K562 (cell line): ENCODE measurements around the gene CFAP92. TPM values are rescaled to one million over a fixed set of nuclear protein-coding genes. Genes with fewer than 3 reads are reported as not detected.

Experiments used
- ARID1B ChIP-seq: fragments of 450-650 bp; IDR thresholded peaks from 2 replicates; pipeline ENCODE4 v1.6.1; 2016; ENCODE audit warnings: antibody characterized with exemption, mild to moderate bottlenecking, inconsistent platforms
- ARID3B ChIP-seq: fragments of 250-450 bp; sonication (Bioruptor Pico); IDR thresholded peaks from 2 replicates; pipeline ENCODE4 v1.4.0; 2020; ENCODE audit warnings: borderline replicate concordance
- ATF1 ChIP-seq, 2 experiments: fragments of 450-650 bp in 1 of 2; IDR thresholded peaks; 2 replicates each; pipeline ENCODE4 v1.6.1; 2016; ENCODE audit warnings: missing compliant biosample characterization in 1 of 2, missing genetic modification characterization in 1 of 2
- CEBPG ChIP-seq, 3 experiments: fragments of 200-800 bp in 1 of 3; sonication (Bioruptor generic) in 1 of 3; sonication (generic) in 1 of 3; formaldehyde crosslinking in 1 of 3; IDR thresholded peaks in 2 of 3; conservative IDR thresholded peaks in 1 of 3; 2 replicates each; pipeline versions ENCODE4 v1.6.1 to v1.8.0; 2016 to 2022; ENCODE audit warnings: missing compliant biosample characterization in 2 of 3, missing genetic modification characterization in 2 of 3, mild to moderate bottlenecking in 1 of 3, missing genetic modification reagents in 1 of 3
- EGR1 ChIP-seq: fragments of 450-650 bp; conservative IDR thresholded peaks from 2 replicates; pipeline ENCODE4 v1.6.1; 2017; ENCODE audit warnings: mild to moderate bottlenecking
- EP300 ChIP-seq: IDR thresholded peaks from 2 replicates; pipeline ENCODE4 v1.6.1; 2012; ENCODE audit warnings: low read length, improper control_type of control experiment
- GABPB1 ChIP-seq: sonication (generic); formaldehyde crosslinking; IDR thresholded peaks from 2 replicates; pipeline ENCODE4 v1.8.0; 2022; ENCODE audit warnings: mild to moderate bottlenecking, missing genetic modification reagents
- GABPB2 ChIP-seq: fragments of 250-450 bp; sonication (Bioruptor Pico); conservative IDR thresholded peaks from 2 replicates; pipeline ENCODE4 v1.5.1; 2021; ENCODE audit warnings: mild to moderate bottlenecking
- HNRNPL ChIP-seq: fragments of 200-400 bp; formaldehyde crosslinking; IDR thresholded peaks from 2 replicates; pipeline ENCODE4 v1.6.1; 2017; ENCODE audit warnings: low read depth, mild to moderate bottlenecking, low read length
- NBN ChIP-seq: fragments of 450-650 bp; IDR thresholded peaks from 2 replicates; pipeline ENCODE4 v1.6.1; 2016; ENCODE audit warnings: low read depth, mild to moderate bottlenecking
- NFIC ChIP-seq: fragments of 450-650 bp; IDR thresholded peaks from 2 replicates; pipeline ENCODE4 v1.6.1; 2017; ENCODE audit warnings: mild to moderate bottlenecking, inconsistent platforms
- NFYB ChIP-seq: IDR thresholded peaks from 2 replicates; pipeline ENCODE4 v1.6.1; 2011; ENCODE audit warnings: mild to moderate bottlenecking, moderate library complexity; ENCODE audit not compliant: insufficient read length; ENCODE audit errors: extremely low read depth
- RAD51 ChIP-seq: fragments of 450-650 bp; IDR thresholded peaks from 2 replicates; pipeline ENCODE4 v1.7.1; 2016; ENCODE audit warnings: low read depth, mild to moderate bottlenecking, borderline replicate concordance
- RFX1 ChIP-seq: fragments of 450-650 bp; IDR thresholded peaks from 2 replicates; pipeline ENCODE4 v1.6.1; 2016; ENCODE audit warnings: mild to moderate bottlenecking, moderate library complexity
- SNIP1 ChIP-seq: fragments of 450-650 bp; IDR thresholded peaks from 2 replicates; pipeline ENCODE4 v1.7.1; 2017; ENCODE audit warnings: low read depth, mild to moderate bottlenecking
- SOX6 ChIP-seq: fragments of 450-650 bp; IDR thresholded peaks from 2 replicates; pipeline ENCODE4 v1.6.1; 2014; ENCODE audit warnings: mild to moderate bottlenecking
- TEAD4 ChIP-seq, 2 experiments: sonication (generic) in 1 of 2; formaldehyde crosslinking in 1 of 2; IDR thresholded peaks; 2 replicates each; pipeline versions ENCODE4 v1.6.1 to v1.8.0; 2012 to 2022; ENCODE audit warnings: borderline replicate concordance in 1 of 2, inconsistent platforms in 1 of 2, low read length in 1 of 2, mild to moderate bottlenecking in 1 of 2, missing genetic modification reagents in 1 of 2
- ZKSCAN3 ChIP-seq: fragments of 250-450 bp; sonication (Bioruptor Pico); IDR thresholded peaks from 2 replicates; pipeline ENCODE4 v1.4.0; 2020
- ZMIZ1 ChIP-seq, 2 experiments: fragments of 150-350 bp in 1 of 2; IDR thresholded peaks; 2 replicates each; pipeline ENCODE4 v1.6.1; 2012 to 2016; ENCODE audit warnings: low read depth in 2 of 2, low read length in 2 of 2, mild to moderate bottlenecking in 1 of 2, moderate library complexity in 1 of 2
- ZNF134 ChIP-seq: fragments of 250-450 bp; sonication (Bioruptor Pico); conservative IDR thresholded peaks from 2 replicates; pipeline ENCODE4 v1.4.0; 2020
- polyA plus RNA-seq, 8 experiments: library from polyadenylated mRNA; depleted of rRNA in 4 of 8; stranded (reverse) in 5 of 8; unstranded in 3 of 8; fragments of >200 nt; fragmentation: Nextera tagmentation in 2 of 8; fragmentation: Illumina TruSeq in 1 of 8; extraction: Ambion mirVana in 2 of 8; extraction: Trizol in 1 of 8; gene quantifications; 2 replicates each; pipeline versions ENCODE4 v1.2.1 to v1.2.3, GENCODE V29; 2011 to 2014; ENCODE audit warnings: inconsistent platforms in 1 of 8, missing spikeins in 1 of 8
- total RNA-seq, 7 experiments: library from RNA; depleted of rRNA in 6 of 7; stranded (reverse); fragments of >200 nt in 6 of 7; fragmentation: Illumina TruSeq in 2 of 7; extraction: Trizol in 2 of 7; gene quantifications; 2 replicates each; pipeline versions ENCODE4 v1.2.1 to v1.2.3, GENCODE V29; 2011 to 2021; ENCODE audit warnings: low replicate concordance in 1 of 7
- TF ChIP-seq, protein P1 (sequence below): IDR thresholded peaks from 2 replicates; pipeline ENCODE4 v1.6.1; 2011; ENCODE audit warnings: borderline replicate concordance, low read depth, mild to moderate bottlenecking, moderate library complexity, low read length; ENCODE audit not compliant: insufficient read depth, poor library complexity, severe bottlenecking

The CFAP92 gene
- total and polyA plus RNA-seq, 9 of the 15 experiments (the other 6 are each of a cell fraction or from before 2014, with no cell fraction given), result 0.06 to 0.62 (median 0.36) TPM

DNA sequence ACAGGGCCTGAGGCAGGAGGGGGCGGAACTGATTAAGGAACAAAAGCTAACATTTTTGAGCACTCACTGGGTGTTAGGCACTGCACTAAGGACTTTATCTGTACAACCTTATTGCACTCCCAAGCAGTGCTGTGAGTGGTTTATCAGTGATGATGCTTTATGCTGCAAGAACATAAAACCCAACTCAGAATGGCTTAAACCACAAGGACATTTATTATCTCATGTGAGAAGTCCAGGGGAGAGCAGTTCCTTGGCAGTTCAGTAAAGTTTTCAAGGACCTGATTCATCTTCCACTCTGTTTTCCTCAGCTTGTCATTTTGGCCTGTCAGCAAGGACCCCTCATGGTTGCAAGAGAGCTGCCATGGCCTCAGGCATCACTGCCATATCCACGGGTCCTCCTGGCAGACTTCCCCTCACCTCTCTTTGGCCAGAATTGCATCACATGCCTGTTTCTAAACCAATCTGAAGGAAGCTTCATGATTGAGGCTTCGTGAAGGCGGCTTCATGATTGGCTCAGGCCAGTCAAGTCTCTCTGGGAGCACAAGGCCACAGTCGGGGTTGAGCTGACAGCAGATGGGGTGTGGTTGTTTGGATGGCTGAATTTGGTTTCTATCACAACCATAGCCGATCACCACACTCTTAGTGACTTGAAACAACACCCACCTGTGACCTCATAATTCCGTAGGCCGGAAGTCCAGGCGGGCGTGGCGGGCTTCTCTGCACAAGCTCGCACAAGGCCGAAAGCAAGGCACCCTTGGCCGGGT is 23.0 kb upstream of the CFAP92 start (continued):
- TF ChIP-seq, protein P1, sequence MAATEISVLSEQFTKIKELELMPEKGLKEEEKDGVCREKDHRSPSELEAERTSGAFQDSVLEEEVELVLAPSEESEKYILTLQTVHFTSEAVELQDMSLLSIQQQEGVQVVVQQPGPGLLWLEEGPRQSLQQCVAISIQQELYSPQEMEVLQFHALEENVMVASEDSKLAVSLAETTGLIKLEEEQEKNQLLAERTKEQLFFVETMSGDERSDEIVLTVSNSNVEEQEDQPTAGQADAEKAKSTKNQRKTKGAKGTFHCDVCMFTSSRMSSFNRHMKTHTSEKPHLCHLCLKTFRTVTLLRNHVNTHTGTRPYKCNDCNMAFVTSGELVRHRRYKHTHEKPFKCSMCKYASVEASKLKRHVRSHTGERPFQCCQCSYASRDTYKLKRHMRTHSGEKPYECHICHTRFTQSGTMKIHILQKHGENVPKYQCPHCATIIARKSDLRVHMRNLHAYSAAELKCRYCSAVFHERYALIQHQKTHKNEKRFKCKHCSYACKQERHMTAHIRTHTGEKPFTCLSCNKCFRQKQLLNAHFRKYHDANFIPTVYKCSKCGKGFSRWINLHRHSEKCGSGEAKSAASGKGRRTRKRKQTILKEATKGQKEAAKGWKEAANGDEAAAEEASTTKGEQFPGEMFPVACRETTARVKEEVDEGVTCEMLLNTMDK, result no peak
- TF ChIP-seq HNRNPL (no peak), ZMIZ1 (IDR thresholded peaks at IDR 0.05; ENCODE audit: low read depth in 2 of 2, low read length in 2 of 2) (peak in 1 of 2 experiments; percentile 60; a peak in 1 of 4 replicates), ARID1B (peak; percentile 90), ZKSCAN3 (no peak), NFYB (peak; percentile 73), EGR1 (peak; percentile 73), CEBPG (CRISPR knock-in tag; IDR thresholded peaks at IDR 0.05) (peak; percentile 85), CEBPG (tag; conservative IDR thresholded peaks at IDR 0.05 in 1 of 2, IDR thresholded peaks at IDR 0.05 in 1 of 2) (peak; percentile 33 to 81; a peak in 2 of 4 replicates), EP300 (peak; percentile 68), TEAD4 (IDR thresholded peaks at IDR 0.05; ENCODE audit: low read length) (peak; percentile 89), TEAD4 (CRISPR knock-in tag; IDR thresholded peaks at IDR 0.05; ENCODE audit: borderline replicate concordance) (no peak), SNIP1 (no peak), ARID3B (CRISPR knock-in tag) (no peak), ATF1 (CRISPR knock-in tag; IDR thresholded peaks at IDR 0.05) (no peak), ATF1 (tag; IDR thresholded peaks at IDR 0.05) (peak; percentile 64), GABPB1 (CRISPR knock-in tag) (peak; percentile 36; the same call in 1 of the 2 replicates), ZNF134 (CRISPR knock-in tag) (0 out of 2 replicates have a peak, but pooled peaks have one; percentile 13), SOX6 (peak; percentile 80), NFIC (peak; percentile 70), NBN (peak; percentile 73; the same call in 1 of the 2 replicates), RFX1 (no peak), RAD51 (peak; percentile 71; the same call in 1 of the 2 replicates), GABPB2 (CRISPR knock-in tag) (no peak)
